Stimulated activated naive CD8-positive, alpha-beta T cell treated with anti-CD3 and anti-CD28 coated beads, Interleukin-15, Interleukin-2, amounts not matched to agents 100 ng/mL and 50 ng/mL, for 24 hours (primary cell): ENCODE results near the gene P2RX1.

ENCODE experiments used
- H3K27ac Mint-ChIP-seq: one replicate; pipeline ENCODE4 v1.8.0; 2021; ENCODE audit warnings: mild to moderate bottlenecking, mixed read lengths
- H3K27me3 Mint-ChIP-seq: one replicate; pipeline ENCODE4 v1.8.0; 2021; ENCODE audit warnings: mixed read lengths
- H3K36me3 Mint-ChIP-seq: one replicate; pipeline ENCODE4 v1.8.0; 2021; ENCODE audit warnings: low read depth, mixed read lengths
- H3K4me1 Mint-ChIP-seq: one replicate; pipeline ENCODE4 v1.8.0; 2021; ENCODE audit warnings: low read depth, mixed read lengths
- H3K4me3 Mint-ChIP-seq: one replicate; pipeline ENCODE4 v1.8.0; 2021; ENCODE audit warnings: mild to moderate bottlenecking, mixed read lengths
- H3K9me3 Mint-ChIP-seq: one replicate; pipeline ENCODE4 v1.8.0; 2021; ENCODE audit warnings: mixed read lengths

The P2RX1 gene

DNA sequence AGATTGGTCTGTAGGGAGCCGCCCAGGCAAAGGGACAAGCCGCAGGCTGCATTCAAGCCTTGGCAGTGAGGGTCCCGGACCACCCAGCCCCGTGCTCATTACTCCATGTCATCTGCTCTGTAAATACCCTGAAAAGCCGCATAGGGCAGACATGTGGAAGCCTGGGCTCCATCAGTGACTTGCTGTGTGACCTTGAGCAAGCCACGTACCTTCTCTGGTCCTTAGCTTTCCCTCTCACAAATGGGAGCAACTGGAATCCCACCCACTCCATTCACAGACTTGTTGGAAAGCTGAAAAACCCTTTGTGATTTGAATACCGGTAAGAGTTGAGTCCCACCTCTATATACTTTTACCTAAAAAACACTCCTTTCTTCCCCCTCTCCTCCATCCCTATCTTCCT, 35.3 kb downstream of the P2RX1 start:
- H3K4me1 Mint-ChIP-seq = no peaks in the 10 kb centered on the region
- no peak overlapping the region for H3K27ac Mint-ChIP-seq
- no peaks in the 10 kb centered on the region for H3K9me3 Mint-ChIP-seq
- no peak overlapping the region for H3K4me3 Mint-ChIP-seq
- no peaks in the 10 kb centered on the region for H3K27me3 Mint-ChIP-seq
- H3K36me3 Mint-ChIP-seq = no peaks in the 10 kb centered on the region

DNA sequence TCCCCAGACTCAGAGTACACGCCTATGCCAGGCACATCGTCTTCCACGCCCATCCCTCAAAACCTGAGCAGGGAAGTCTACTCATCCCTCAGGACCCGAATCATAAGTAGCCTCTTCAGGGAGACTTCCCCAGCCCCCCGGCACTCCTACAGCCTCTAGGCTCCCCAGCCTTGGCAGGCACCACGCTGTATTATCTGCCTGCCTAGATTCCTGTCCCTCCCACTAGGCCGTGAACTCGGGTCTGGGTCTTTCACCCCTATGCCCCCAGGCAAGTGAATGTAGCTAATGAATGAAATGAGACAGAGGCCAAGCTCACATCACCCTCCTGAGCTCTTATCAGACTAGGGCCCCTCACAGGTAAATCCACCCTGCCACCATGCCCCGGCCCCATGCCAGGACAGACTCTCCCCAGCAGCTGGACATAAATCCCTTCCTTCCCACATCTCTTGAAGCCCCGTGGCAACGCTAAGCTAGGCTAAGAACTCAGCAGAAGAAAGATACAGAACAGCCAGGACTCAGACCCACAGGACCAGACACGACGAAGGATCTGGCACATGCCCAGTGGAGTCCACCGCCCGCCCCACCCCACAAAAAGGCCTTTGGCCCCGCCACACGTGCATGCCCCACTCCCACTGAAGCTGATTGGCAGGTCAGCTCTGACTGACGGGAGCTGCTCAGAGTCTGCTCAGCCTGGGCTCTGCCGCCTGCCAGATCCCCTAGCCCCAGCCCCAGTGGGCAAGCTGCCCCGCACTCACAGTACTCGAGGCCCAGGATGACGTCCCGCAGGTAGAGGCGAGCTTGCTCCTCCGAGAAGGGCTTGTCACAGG, 36.5 kb downstream of the P2RX1 start:
- Mint-ChIP-seq H3K27ac (no peak overlapping the region), H3K4me3 (no peak overlapping the region), H3K27me3 (no peaks in the 10 kb centered on the region), H3K36me3 (no peaks in the 10 kb centered on the region), H3K9me3 (no peaks in the 10 kb centered on the region), H3K4me1 (no peaks in the 10 kb centered on the region)

DNA sequence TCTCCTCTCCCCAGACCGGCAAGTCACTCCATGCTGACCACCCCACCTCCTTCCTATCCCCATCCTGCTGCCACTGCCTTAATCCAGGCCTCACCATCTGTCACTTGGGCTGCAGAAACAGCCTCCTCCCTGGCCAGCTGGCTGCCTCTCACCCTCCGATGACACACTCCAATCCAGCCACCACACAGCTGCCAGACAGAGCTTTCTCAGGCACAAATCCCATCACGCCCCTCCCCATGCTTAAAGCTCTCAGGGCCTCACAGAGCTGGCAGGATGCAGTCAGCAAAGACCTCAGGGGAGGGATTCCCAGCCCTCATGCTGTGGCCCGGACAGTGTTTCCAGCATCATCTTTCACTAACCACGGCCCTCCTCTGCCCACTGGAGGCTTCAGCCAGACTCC, 37.1 kb downstream of the P2RX1 start:
- H3K27ac Mint-ChIP-seq = no peak overlapping the region
- H3K27me3 Mint-ChIP-seq = no peaks in the 10 kb centered on the region
- no peaks in the 10 kb centered on the region for H3K4me1 Mint-ChIP-seq
- no peaks in the 10 kb centered on the region for H3K36me3 Mint-ChIP-seq
- no peaks in the 10 kb centered on the region for H3K9me3 Mint-ChIP-seq
- H3K4me3 Mint-ChIP-seq = no peak overlapping the region

DNA sequence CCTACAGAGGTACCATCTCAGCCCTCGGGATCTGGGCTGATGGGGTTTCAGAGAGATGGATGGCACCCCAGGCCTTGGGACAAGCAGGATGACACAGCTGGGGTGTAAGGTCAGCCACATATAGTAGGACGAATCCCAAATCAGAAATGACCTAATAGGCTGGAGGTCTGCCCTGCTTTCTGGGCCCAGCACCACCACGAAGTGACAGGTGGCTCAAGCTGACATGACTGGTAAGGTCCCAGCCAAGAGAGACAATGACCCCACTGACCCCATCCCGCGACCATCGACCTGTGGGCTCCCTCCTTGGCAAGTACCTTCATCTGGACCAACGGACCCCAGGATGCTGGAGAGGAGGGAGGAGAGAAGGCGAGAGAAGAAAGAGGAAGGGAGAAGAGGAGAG, 39.0 kb downstream of the P2RX1 start:
- Mint-ChIP-seq H3K27ac (no peak overlapping the region), H3K4me1 (no peaks in the 10 kb centered on the region), H3K36me3 (no peaks in the 10 kb centered on the region), H3K4me3 (no peak overlapping the region), H3K27me3 (no peaks in the 10 kb centered on the region), H3K9me3 (no peaks in the 10 kb centered on the region)

DNA sequence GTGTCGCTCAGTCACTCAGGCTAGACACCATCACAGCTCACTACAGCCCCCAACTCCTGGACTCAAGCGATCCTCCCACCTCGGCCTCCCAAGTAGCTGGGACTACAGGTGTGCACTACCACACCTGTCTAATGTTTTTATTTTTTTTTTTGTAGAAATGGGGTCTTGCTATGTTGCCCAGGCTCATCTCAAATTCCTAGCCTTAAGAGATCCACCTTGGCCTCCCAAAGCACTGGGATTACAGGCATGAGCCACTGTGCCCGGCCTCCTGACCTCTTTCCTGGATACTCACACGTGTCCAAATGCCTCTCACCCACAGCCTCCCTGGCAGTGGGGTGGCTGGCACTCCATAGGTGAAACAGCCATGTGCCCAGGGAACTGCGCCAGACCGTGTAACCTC, 40.9 kb downstream of the P2RX1 start:
- Mint-ChIP-seq H3K36me3 (no peaks in the 10 kb centered on the region), H3K27ac (no peak overlapping the region), H3K27me3 (no peaks in the 10 kb centered on the region), H3K4me1 (peaks cover 5% of the 10 kb centered on the region), H3K9me3 (no peaks in the 10 kb centered on the region), H3K4me3 (no peak overlapping the region)

DNA sequence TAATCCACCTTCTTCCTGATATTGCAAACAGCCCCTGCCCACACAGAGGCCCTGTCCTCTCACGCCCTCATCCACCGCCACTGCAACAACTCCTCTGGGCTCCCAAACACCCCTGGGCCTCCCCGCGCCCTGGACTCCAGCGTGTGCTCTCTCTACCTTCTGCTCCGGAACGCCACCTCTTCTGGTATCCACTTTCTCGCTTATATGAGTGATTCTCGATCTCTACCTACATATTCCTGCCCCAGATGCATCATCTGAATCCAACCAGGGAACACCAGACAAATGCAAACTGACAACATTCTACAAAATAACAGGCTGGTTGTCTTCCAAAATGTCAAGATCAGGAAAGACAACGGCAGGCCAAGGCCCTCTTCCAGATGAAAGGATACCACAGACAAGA, 42.4 kb downstream of the P2RX1 start:
- H3K4me1 Mint-ChIP-seq = peaks cover 5% of the 10 kb centered on the region
- H3K9me3 Mint-ChIP-seq = no peaks in the 10 kb centered on the region
- H3K27ac Mint-ChIP-seq = no peak overlapping the region
- no peaks in the 10 kb centered on the region for H3K27me3 Mint-ChIP-seq
- H3K36me3 Mint-ChIP-seq = no peaks in the 10 kb centered on the region
- no peak overlapping the region for H3K4me3 Mint-ChIP-seq

DNA sequence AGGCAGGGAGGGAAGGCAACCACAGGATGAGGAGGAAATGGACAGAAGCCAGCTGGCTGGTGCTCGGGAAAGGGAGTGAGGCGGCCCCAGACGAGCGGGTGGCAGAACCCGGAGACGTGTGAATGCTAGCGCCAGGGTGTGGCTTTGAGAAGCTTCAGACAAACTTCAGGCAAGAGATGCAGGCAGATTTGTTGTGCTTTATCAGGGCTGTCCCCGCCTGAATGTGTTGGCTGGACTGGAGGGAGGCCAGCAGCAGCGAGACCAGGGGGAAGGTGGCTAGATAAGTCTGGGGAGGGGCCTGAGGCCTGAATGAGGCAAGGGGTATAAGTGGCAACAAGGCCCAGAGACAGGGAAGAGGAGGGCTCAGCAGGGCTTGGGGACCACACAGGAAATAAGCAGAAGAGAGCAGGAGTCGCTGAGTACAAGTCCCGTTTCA, 45.4 kb downstream of the P2RX1 start:
- Mint-ChIP-seq H3K9me3 (no peaks in the 10 kb centered on the region), H3K4me1 (peaks cover 5% of the 10 kb centered on the region), H3K27ac (peak overlapping the region; percentile 51), H3K27me3 (no peaks in the 10 kb centered on the region), H3K4me3 (no peak overlapping the region), H3K36me3 (no peaks in the 10 kb centered on the region)

DNA sequence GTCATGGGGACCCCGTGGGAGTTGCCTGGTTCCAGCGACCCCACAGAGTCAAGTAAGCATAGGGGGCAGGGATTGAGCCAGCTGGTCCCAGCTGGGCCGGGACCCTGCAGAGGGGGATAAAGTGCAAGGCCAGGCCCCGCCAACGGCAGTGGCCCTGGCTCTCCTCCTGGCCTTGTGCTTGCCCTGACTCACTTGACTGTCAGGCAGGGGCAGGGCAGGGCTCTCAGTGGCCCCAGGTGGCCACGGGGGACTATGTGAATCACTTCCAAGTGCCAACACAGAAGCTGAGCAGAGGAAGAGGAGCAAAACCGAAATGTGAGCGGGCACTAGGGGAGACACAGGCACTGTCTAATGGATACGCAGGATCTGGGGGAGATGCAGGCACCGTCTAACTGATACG, 48.7 kb downstream of the P2RX1 start:
- H3K4me1 Mint-ChIP-seq = peaks cover 5% of the 10 kb centered on the region
- no peak overlapping the region for H3K27ac Mint-ChIP-seq
- H3K4me3 Mint-ChIP-seq = no peak overlapping the region

DNA sequence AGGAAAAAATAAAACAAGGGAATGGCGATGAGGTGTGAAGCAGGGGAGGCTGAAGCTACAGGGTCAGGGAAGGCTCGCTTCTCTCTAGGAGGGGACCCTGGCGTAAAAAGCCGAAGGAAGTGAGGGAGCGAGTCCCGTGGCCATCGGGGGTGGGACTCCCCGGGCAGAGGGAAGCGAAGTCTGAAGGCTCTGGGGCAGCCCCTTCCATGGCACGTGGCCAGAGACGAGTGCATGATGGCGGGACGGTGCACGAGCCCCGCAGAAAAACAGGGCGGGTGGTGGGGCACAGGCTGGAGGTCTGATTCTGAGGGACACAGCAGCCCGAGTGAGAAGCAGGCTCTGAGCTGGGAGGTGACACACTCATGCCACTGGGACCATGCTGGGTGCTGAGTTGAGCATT, 49.2 kb downstream of the P2RX1 start:
- Mint-ChIP-seq H3K36me3 (no peaks in the 10 kb centered on the region), H3K9me3 (no peaks in the 10 kb centered on the region), H3K27me3 (no peaks in the 10 kb centered on the region), H3K4me1 (peaks cover 5% of the 10 kb centered on the region), H3K27ac (no peak overlapping the region), H3K4me3 (no peak overlapping the region)

More for the DNA sequence above, 48.7 kb downstream of the P2RX1 start:
- H3K36me3 Mint-ChIP-seq = no peaks in the 10 kb centered on the region
- no peaks in the 10 kb centered on the region for H3K27me3 Mint-ChIP-seq
- no peaks in the 10 kb centered on the region for H3K9me3 Mint-ChIP-seq

DNA sequence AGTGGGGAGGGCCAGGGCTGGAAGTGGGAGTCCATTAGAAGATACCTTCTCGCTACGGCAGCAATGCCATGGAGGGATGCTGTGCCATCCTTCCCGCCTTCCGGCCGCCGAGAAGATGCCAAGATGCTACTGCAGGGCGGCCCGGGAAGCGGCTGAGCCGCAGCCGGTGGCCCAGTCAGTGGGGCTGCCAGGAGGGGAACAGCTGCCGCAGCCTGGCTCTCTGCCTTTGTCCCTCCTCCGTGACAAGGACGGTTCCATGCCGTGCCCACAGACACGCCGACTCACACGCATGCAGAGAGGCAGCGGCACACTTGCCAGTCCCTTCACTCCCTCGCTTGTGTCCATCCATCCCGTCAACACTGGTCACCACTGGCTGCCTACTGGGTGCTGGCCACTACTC, 50.0 kb downstream of the P2RX1 start:
- Mint-ChIP-seq H3K4me1 (peaks cover 5% of the 10 kb centered on the region), H3K9me3 (no peaks in the 10 kb centered on the region), H3K27ac (no peak overlapping the region), H3K4me3 (no peak overlapping the region), H3K36me3 (no peaks in the 10 kb centered on the region), H3K27me3 (no peaks in the 10 kb centered on the region)

DNA sequence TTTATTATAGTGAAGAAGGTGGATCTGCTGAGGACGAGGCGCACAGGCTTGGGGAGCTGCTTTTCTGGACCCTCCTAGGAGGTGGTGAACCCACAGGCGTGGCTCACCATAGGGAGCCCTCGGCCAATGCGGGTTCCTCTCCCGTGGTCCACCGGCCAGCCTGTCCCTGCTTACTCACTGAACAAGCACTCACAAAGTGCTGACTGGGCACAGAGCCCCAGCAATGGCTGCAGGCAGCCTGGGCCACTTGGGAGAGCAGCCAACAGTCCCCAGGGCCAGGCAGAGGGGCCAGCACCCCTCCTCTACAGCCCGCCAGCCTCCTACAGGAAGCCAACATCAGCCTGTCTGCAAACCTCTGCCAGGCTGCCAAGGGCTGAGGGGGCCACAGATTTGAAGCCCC, 51.1 kb downstream of the P2RX1 start:
- H3K27me3 Mint-ChIP-seq = no peaks in the 10 kb centered on the region
- H3K4me1 Mint-ChIP-seq = no peaks in the 10 kb centered on the region
- H3K36me3 Mint-ChIP-seq = no peaks in the 10 kb centered on the region
- H3K9me3 Mint-ChIP-seq = no peaks in the 10 kb centered on the region
- H3K27ac Mint-ChIP-seq = no peak overlapping the region
- no peak overlapping the region for H3K4me3 Mint-ChIP-seq

DNA sequence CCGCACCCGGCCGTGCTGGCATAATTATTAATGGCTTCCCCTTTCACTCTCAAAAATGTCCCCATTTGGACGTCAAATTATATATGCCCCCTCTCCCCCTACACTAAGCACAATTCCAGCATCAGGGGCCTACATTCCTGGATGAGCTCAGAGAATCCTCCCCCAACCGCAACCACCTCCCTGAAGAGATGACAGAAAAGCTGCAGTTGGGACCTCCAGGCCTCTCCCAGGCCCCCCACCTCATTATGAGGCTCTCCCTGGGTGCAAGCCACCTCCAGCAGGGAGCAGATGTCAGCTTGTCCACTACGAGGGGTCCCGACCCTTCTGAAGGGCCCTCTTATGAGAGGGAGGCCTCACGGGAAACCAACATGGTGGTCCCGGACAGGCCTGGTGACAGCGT, 51.7 kb downstream of the P2RX1 start:
- H3K4me1 Mint-ChIP-seq = no peaks in the 10 kb centered on the region
- no peaks in the 10 kb centered on the region for H3K9me3 Mint-ChIP-seq
- H3K27me3 Mint-ChIP-seq = no peaks in the 10 kb centered on the region
- no peak overlapping the region for H3K27ac Mint-ChIP-seq
- no peaks in the 10 kb centered on the region for H3K36me3 Mint-ChIP-seq
- H3K4me3 Mint-ChIP-seq = no peak overlapping the region

DNA sequence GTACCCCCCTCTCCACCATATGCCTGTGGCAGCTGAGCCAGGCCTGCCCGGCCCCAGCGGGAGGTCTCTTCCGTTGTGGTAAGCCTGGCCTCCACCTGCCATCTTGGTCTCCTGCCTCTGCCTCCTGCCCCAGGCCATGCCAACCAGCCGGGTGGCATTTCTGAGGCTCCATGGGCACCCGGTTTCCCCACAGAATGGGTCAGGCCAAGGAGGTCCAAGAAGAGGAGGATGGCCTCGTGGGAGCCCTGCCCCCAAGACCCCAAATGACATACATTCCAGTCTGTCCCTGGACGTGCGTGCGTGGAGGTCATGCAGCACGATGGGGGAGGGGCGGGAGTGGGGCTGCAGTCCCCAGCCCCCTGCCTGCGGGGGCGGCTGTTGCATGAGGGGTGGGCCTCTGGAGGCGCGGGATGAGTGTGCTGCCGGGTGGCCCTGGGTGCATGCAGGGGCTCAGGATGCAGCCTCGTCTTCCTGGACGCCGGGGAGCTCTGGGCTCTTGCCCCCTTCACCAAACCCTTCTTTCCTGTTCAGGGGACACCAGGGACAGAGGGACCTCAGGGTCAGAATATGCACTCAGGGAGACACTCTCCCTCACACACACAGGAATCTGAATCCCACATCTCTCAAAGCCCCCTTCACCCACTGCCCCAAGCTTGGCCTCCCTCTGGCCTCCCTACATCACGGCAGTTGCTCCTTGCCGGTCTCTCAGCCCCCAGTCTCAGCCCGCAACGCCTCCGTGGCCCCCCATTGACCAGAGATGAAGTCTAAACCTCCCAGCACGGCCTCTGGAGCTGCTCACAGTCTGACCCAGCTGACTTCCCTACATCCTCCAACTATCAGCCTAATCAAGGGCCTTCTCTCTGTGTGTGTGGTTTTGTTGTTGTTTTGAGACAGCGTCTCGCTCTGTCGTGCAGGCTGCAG, 54.2 kb downstream of the P2RX1 start:
- Mint-ChIP-seq H3K27me3 (no peaks in the 10 kb centered on the region), H3K4me1 (no peaks in the 10 kb centered on the region), H3K4me3 (no peak overlapping the region), H3K27ac (no peak overlapping the region), H3K36me3 (no peaks in the 10 kb centered on the region), H3K9me3 (no peaks in the 10 kb centered on the region)

DNA sequence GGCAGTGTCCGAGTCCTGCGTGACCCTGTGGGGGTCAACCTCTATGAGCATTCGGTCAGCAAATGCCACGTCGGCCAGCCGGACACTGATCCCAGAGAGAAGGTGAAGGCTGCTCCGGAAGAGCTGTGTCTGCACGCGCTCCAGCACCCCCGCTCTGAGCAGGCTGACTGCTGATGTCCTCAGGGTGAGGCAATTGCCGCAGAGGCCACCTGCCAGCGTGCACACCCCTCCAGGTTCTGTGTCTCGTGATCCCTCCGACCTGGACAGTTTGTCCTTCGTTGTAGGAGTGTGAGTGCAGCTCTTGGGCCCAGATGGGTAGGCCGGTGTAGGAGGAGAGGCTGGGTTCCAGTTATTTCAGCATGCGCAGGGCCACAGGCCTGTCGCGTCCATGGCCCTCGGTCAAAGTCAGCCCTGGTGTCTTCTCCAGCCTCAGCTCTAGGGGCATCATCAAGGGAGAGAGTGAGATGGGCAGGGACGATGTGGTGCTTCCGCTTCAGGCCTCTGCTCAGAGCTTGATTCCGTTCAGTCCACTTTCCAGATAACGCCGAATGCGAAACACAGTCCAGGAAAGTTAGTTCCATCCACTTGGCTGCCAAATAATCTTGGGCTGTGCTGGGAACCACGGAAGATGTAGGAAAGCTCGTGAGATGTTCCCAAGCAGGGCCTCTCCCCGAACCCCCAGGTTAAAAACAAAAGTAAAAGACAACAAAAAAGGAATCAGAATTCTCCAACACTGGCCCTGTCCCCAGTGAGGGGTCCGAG, 55.1 kb downstream of the P2RX1 start:
- Mint-ChIP-seq H3K27ac (no peak overlapping the region), H3K27me3 (no peaks in the 10 kb centered on the region), H3K4me1 (no peaks in the 10 kb centered on the region), H3K4me3 (no peak overlapping the region), H3K36me3 (no peaks in the 10 kb centered on the region), H3K9me3 (no peaks in the 10 kb centered on the region)

DNA sequence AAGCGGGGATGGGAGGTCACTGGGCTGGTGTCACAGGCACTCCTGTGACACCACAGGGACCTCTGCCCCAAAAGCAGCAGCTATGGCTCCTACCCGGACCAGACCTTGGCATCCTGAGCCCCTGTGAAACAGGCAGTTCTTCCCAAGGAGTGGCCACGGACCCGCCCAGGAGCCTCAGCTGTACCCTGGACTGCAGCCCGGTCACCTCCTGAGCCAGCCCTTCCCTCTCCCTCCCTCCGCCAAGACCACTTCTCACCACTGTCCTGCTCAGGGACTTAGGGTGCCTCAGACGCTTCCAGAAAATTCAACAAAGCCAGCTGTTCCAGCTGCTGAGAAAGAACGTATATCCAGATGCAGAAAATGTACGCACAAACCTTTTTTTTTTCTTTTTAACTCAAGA, 56.3 kb downstream of the P2RX1 start:
- H3K27ac Mint-ChIP-seq = no peak overlapping the region
- H3K27me3 Mint-ChIP-seq = no peaks in the 10 kb centered on the region
- no peaks in the 10 kb centered on the region for H3K4me1 Mint-ChIP-seq

More for the DNA sequence above, 56.3 kb downstream of the P2RX1 start:
- Mint-ChIP-seq H3K4me3 (no peak overlapping the region), H3K9me3 (no peaks in the 10 kb centered on the region), H3K36me3 (no peaks in the 10 kb centered on the region)
